Measurements from ENCODE around the gene SYNDIG1. TPM values are rescaled to one million over a fixed set of nuclear protein-coding genes. Genes with fewer than 3 reads are reported as not detected.

SYNDIG1 gene
- total RNA-seq, 2 experiments from 2014 or later = not detected

DNA sequence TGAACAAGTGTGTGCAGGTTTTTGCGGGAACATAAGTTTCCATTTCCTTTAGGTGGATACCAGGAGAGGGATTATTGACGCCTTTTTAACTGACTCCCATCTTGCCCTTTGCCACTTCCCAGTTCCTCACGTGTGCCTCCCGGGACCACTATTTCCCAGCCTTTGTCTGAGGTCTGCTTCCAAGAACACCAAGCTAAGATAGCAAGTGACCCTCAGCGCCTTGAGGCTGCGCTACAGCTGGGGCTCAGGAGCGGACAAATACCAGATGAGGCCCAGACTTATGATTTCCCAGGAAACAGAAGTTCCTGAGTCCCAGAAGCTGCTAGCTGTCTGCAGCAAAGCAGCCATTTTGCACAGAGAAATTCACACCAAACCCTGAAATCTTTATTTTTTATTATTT lies 216.7 kb downstream of the SYNDIG1 start:
- no peak overlapping the region for H3K27ac Mint-ChIP-seq
- H3K27me3 Mint-ChIP-seq = peaks cover 6% of the 10 kb centered on the region
- no peak overlapping the region for H3K27ac ChIP-seq (ENCODE audit: low read depth in 1 of 2, low read length in 2 of 2)
- H3K9me3 ChIP-seq (ENCODE audit: control insufficient read depth in 1 of 2, insufficient read depth in 1 of 2, low read length in 2 of 2) = peaks cover 0 to 6% of the 10 kb centered on the region in 2 experiments
- no peak overlapping the region for H3K4me3 Mint-ChIP-seq
- ATAC-seq (ENCODE audit: poor library complexity) (no peak), DNase-seq (no peak)
- no peak for TF ChIP-seq CTCF (IDR thresholded peaks at IDR 0.05)
- H3K4me1 Mint-ChIP-seq (ENCODE audit: low read depth) = no peaks in the 10 kb centered on the region
- CTCF ChIA-PET = no interaction called here
- no peaks in the 10 kb centered on the region for H3K4me1 ChIP-seq (ENCODE audit: insufficient read depth, low read length)
- H3K36me3 ChIP-seq (ENCODE audit: insufficient read depth, low read length) = no peaks in the 10 kb centered on the region
- peaks cover 4% of the 10 kb centered on the region for H3K9me3 Mint-ChIP-seq
- no peaks in the 10 kb centered on the region for H3K27me3 ChIP-seq (ENCODE audit: control insufficient read depth in 1 of 2, insufficient read depth in 2 of 2, low read length in 2 of 2)
- POLR2A ChIA-PET = no interaction called here
- no peak overlapping the region for H3K4me3 ChIP-seq (ENCODE audit: low read length)
- intact Hi-C loops (cut with DNase I, micrococcal nuclease) = loop anchor here in 1 of 2 experiments (10.0 kb wide), 1 partner anchor 61 kb away; no protein-coding TSS in a partner anchor
- H3K36me3 Mint-ChIP-seq (ENCODE audit: low read depth) = no peaks in the 10 kb centered on the region

- ATAC-seq (ENCODE audit: poor library complexity) (no peak), DNase-seq (peak in 1 of 14 experiments; percentile 17)
- no peaks in the 10 kb centered on the region for H3K36me3 Mint-ChIP-seq (ENCODE audit: low read depth)
- H3K27me3 ChIP-seq (ENCODE audit: control insufficient read depth in 1 of 2, insufficient read depth in 2 of 2, low read length in 2 of 2) = no peaks in the 10 kb centered on the region
- no peak overlapping the region for H3K4me3 Mint-ChIP-seq
- no peak overlapping the region for H3K27ac Mint-ChIP-seq
- H3K27ac ChIP-seq (ENCODE audit: low read depth in 1 of 2, low read length in 2 of 2) = no peak overlapping the region
- H3K36me3 ChIP-seq (ENCODE audit: insufficient read depth, low read length) = no peaks in the 10 kb centered on the region
- TF ChIP-seq CTCF (IDR thresholded peaks at IDR 0.05) = no peak
- peaks cover 0 to 1% of the 10 kb centered on the region in 2 experiments for H3K9me3 ChIP-seq (ENCODE audit: control insufficient read depth in 1 of 2, insufficient read depth in 1 of 2, low read length in 2 of 2)
- H3K4me1 ChIP-seq (ENCODE audit: insufficient read depth, low read length) = no peaks in the 10 kb centered on the region
- intact Hi-C loops (cut with DNase I, micrococcal nuclease) = no loop called here
- POLR2A ChIA-PET = no interaction called here
- peaks cover 6% of the 10 kb centered on the region for H3K27me3 Mint-ChIP-seq
- no peak overlapping the region for H3K4me3 ChIP-seq (ENCODE audit: low read length)
- H3K4me1 Mint-ChIP-seq (ENCODE audit: low read depth) = no peaks in the 10 kb centered on the region
- H3K9me3 Mint-ChIP-seq = peaks cover 4% of the 10 kb centered on the region
- CTCF ChIA-PET = no interaction called here
These were observed 221.0 kb downstream of the SYNDIG1 start for GRCh38 chr20:24690408-24690807.

DNA sequence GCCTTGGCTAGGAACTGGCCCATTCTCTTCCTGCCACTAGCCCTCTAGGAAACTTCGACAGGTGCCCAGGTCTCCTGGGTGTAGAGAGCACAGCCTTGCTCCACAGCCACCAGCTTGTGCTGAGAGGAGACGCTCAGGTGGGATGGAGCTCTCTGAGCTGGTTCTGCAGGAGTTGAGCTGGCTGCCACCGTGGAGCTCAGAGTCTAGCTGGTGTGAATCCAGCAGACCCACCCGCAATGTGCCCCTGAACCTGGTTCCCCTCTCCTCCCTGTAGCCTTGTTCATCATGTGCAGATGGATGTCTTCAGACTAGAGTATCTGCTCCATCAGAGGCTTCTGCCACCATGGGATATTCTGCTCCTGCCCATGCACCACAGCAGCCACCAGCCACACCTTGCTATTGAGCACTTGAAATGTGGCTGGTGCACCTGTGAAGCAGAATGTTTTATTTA lies 222.5 kb downstream of the SYNDIG1 start:
- Mint-ChIP-seq H3K36me3 (ENCODE audit: low read depth) (no peaks in the 10 kb centered on the region), H3K4me3 (no peak overlapping the region), H3K27me3 (peaks cover 6% of the 10 kb centered on the region), H3K4me1 (ENCODE audit: low read depth) (no peaks in the 10 kb centered on the region), H3K27ac (no peak overlapping the region), H3K9me3 (peaks cover 4% of the 10 kb centered on the region)
- no peaks in the 10 kb centered on the region for H3K4me1 ChIP-seq (ENCODE audit: insufficient read depth, low read length)
- intact Hi-C loops (cut with DNase I, micrococcal nuclease) = no loop called here
- ChIA-PET CTCF (no interaction called here), POLR2A (no interaction called here)
- H3K27ac ChIP-seq (ENCODE audit: low read depth in 1 of 2, low read length in 2 of 2) = no peak overlapping the region
- H3K27me3 ChIP-seq (ENCODE audit: control insufficient read depth in 1 of 2, insufficient read depth in 2 of 2, low read length in 2 of 2) = no peaks in the 10 kb centered on the region
- no peak for TF ChIP-seq CTCF (IDR thresholded peaks at IDR 0.05)
- no peak for ATAC-seq (ENCODE audit: poor library complexity)
- peak in 1 of 14 experiments; percentile 20 for DNase-seq
- H3K4me3 ChIP-seq (ENCODE audit: low read length) = no peak overlapping the region
- peaks cover 0 to 3% of the 10 kb centered on the region in 2 experiments for H3K9me3 ChIP-seq (ENCODE audit: control insufficient read depth in 1 of 2, insufficient read depth in 1 of 2, low read length in 2 of 2)
- H3K36me3 ChIP-seq (ENCODE audit: insufficient read depth, low read length) = no peaks in the 10 kb centered on the region
